Measurements from ENCODE around the gene ABCB8.
"Not testable (repeated sequence)": the region's sequence is repeated elsewhere in the genome, so short reads cannot be mapped to it uniquely, and the experiment has no call there.

ABCB8 gene

GRCh38 chr7:150998341-150998740 is 29.9 kb upstream of the ABCB8 start:
- no peak for DNase-seq (ENCODE audit: low read depth in 2 of 2)

- no peak for DNase-seq (ENCODE audit: low read depth in 2 of 2)
Measured at GRCh38 chr7:150999001-150999400, 29.2 kb upstream of the ABCB8 start.

GRCh38 chr7:150999497-151000230 is 28.6 kb upstream of the ABCB8 start:
- no peak for DNase-seq (ENCODE audit: low read depth in 2 of 2)

- no peak for DNase-seq (ENCODE audit: low read depth in 2 of 2)
Measured at GRCh38 chr7:151000897-151001495, 27.3 kb upstream of the ABCB8 start.

- DNase-seq (ENCODE audit: low read depth in 2 of 2) = no peak
Measured at GRCh38 chr7:151001546-151001945, 26.7 kb upstream of the ABCB8 start.

- no peak for DNase-seq (ENCODE audit: low read depth in 2 of 2)
Measured at GRCh38 chr7:151003572-151003971, 24.7 kb upstream of the ABCB8 start.

- DNase-seq (ENCODE audit: low read depth in 2 of 2) = no peak
Measured at GRCh38 chr7:151005566-151005965, 22.7 kb upstream of the ABCB8 start.

- DNase-seq (ENCODE audit: low read depth in 2 of 2) = no peak
Measured at GRCh38 chr7:151006590-151007300, 21.5 kb upstream of the ABCB8 start.

GRCh38 chr7:151007469-151007898 is 20.8 kb upstream of the ABCB8 start:
- DNase-seq (ENCODE audit: low read depth in 2 of 2) = no peak

- DNase-seq (ENCODE audit: low read depth in 2 of 2) = no peak
Measured at GRCh38 chr7:151008143-151008510, 20.1 kb upstream of the ABCB8 start.

- DNase-seq (ENCODE audit: low read depth in 2 of 2) = peak; percentile 55 to 65
Measured at GRCh38 chr7:151008511-151009323, 19.5 kb upstream of the ABCB8 start.

GRCh38 chr7:151009327-151010036 is 18.8 kb upstream of the ABCB8 start:
- DNase-seq (ENCODE audit: low read depth in 2 of 2) = no peak

- DNase-seq (ENCODE audit: low read depth in 2 of 2) = no peak
Measured at GRCh38 chr7:151010037-151010306, 18.3 kb upstream of the ABCB8 start.

GRCh38 chr7:151010307-151011096 is 17.7 kb upstream of the ABCB8 start:
- DNase-seq (ENCODE audit: low read depth in 2 of 2) = no peak

GRCh38 chr7:151011097-151011409 is 17.2 kb upstream of the ABCB8 start:
- no peak for DNase-seq (ENCODE audit: low read depth in 2 of 2)

GRCh38 chr7:151011616-151012015 is 16.6 kb upstream of the ABCB8 start:
- DNase-seq (ENCODE audit: low read depth in 2 of 2) = not testable (repeated sequence)

- DNase-seq (ENCODE audit: low read depth in 2 of 2) = no peak
Measured at GRCh38 chr7:151012031-151012692, 16.1 kb upstream of the ABCB8 start.

- DNase-seq (ENCODE audit: low read depth in 2 of 2) = no peak
Measured at GRCh38 chr7:151012911-151013347, 15.3 kb upstream of the ABCB8 start.

GRCh38 chr7:151013356-151013732 is 14.9 kb upstream of the ABCB8 start:
- no peak for DNase-seq (ENCODE audit: low read depth in 2 of 2)

- peak; percentile 70 to 76 for DNase-seq (ENCODE audit: low read depth in 2 of 2)
Measured at GRCh38 chr7:151013733-151014497, 14.3 kb upstream of the ABCB8 start.

Data from stimulated activated CD8-positive, alpha-beta memory T cell treated with anti-CD3 and anti-CD28 coated beads, Interleukin-7, amount 100 ng/mL, for 1 hour (primary cell).